ENCODE results near the gene SNED1.

The SNED1 gene

DNA sequence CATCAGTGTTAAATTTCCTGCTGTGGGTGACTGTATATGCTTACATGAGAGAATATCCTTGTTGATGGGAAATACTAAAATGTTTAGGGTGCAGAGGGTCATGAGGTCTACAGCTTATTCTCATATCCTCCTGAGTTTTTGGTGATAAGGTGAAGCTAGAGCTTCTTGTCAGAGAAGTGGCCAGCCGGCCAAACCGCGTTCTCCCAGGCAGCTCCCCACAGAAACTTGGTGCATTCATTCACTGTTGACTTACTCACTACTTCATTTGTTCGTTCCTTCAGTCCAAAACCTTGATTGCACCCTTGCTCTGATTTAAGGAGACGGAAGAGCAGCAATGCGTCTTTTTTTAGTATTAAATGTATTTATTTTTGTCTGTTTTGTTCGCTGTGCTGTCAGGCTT lies 8.7 kb downstream of the SNED1 start:
- DNase-seq, result no peak

DNA sequence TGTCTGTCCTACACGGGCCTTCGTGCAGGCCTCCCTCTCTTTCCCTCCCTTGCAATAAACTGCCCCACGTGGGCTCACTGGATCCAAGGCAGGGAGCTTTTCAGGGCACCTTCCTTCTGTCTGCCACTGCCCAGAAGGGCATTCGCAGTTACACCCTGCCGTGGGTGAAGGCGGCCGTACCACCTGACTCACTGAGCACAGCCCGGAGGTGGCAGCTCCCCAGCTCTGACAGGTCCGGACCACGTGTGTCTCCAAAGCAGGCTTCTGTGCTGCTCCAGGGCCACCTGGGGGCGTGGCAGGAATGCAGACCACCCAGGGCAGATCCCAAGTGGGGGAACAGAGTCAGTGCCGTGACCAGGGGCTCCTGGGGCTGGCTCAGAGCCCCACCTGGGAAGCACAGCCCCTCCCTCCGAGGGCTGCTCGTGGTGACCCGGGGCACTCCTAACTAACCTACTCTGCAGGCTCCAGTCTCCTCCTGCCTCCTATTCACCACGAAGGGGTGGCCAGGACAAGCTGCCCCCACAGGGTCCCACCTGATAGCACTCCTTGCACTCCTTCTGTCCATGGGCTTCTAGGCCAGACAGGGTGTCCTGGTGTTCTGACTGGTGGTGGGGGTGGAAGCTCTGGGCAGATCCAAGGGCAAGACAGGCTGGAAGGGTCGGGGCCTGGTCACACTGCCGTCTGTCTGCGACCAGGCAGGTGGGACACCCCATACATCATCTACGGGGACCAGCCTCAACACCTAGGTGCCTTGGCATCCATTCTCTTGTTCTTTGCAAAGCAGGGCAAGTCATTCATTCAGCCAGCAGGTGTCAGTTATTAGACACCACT lies 9.7 kb downstream of the SNED1 start:
- DNase-seq, result no peak

DNA sequence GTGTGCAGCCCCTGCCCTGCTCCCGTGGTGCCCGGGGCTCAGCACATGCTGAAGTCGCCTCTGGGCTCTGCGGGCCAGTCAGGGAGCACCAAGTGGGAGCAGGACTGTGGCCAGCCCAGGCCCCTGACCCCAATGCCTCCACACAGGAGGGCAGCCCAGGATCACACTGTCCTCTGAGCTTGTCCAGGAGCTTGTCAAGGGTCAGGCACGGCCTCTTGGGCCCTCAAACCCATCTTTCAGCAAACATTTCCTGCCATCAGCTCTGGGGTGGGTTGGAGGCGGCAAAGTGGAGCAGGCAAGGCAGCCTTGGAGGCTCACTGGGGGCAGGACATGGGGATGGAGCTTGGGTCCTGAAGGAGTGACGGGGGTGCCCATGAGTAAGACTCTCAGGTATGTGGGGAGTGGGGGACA lies 10.3 kb downstream of the SNED1 start:
- DNase-seq, result no peak

DNA sequence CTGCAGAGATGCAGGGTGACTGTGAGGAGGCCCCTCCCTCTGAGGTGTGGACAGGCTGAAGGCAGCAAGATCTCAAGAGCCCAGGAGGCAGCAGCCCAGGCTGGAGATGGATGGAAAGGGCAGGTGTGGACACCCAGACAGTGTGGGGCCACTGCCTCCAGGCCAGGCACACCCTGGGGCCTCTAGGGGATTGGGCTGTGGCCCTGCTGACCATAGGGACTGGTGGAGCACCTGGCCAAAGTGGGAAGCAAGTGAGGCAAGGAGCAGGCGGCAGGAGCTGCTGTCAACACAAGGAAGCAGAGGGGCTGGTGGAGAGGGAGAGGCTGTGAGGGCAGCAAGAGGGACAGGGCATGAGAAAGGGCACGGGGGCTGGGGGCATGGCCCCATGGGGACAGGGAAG lies 10.8 kb downstream of the SNED1 start:
- DNase-seq, result no peak

DNA sequence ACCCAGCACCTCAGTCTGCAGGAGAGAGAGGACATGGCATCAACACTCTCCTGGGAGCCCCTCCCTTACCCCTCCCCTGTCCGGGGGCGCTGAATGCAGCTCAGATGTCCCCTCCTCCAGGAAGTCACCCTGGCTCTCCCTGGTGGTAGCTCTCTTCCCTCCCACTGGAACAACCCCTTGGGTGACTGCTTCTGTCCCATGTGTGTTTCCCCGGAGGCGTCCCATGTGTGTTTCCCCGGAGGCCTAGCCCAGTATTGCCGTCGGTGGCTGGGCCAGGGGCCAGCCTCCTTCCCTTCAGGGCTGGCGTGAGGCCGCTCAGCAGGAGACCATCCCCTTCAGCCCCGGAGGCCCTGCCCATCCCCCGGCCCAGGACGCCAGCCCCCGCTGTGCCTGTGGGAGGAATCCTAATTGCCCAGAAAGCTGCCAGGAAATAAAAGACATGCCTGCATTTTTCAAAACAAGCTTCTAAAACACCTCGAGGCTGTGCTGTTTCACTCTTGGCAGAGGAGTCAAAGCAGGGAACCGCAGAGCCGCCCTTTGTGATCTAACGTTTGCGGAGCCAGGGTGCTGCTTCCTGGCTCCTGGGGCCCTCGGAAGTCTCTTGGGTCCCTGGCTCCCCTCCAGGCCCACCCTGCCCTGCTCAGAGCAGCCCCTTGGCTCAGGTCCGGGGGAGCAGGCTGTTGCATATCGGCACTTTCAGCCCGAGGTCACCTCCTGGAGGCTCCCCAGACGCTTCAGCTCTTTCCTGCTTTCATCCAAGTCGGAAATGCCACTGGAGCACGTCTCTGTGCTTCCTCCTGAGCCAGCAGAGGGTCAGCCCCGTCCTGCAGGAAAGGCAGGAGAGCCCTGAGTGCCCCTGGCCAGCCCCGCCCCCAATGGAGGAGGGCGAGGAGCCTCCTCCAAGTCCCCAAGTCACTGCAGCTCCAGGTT lies 11.4 kb downstream of the SNED1 start:
- no peak for DNase-seq

- no peak for DNase-seq
These were observed 12.3 kb downstream of the SNED1 start for GRCh38 chr2:241010531-241011295.

DNA sequence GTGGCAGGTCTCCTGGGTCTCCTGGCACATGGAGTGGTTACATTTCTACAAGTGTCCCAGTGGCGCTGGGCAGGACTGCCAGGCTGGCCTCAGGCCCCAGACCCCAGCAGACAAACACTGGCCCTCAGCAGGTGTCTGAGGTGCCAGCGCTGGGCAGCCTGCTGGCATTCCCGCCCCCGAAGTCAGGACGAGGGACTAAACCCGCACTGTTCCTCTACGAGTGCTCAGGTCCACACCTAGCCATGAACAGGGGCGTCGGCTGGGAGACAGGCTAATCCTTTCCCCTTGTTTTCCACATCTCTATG lies 12.8 kb downstream of the SNED1 start:
- DNase-seq, result no peak

DNA sequence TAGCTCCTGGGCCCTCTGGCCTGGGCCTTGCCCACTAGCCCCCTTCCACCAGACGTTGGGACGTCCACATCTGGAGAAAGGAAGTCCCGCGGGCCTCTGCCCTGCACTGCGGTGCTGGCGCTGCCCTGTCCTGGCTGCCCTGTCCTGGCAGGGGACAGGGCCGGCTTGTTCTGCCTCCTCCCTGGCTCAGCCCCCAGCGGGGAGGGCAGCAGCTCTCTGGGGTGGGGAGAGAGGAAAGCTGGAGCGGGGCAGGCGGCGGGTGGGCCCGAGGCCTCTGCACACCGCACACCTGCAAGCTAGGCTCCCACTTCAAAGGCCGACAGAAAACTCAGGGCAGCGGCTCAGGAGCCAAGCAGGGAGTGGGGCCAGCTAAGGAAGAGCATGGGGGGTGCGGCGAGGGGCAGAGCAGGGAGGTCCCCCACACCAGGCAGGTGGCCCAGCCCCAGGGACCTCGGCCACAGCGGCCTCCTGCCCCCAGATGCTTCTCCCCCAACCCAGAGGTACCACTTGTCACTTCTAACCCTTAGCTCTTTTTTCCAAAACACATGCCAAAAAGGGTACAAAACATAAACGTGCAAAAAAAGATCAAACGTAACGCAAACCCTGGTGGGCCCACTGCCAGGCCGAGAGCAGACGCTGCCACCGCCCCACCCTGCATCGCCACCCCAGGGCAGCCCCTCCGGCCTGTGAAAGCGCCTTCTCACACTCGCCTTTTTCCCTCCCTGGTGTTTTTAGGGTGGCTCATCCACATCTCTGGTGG lies 13.5 kb downstream of the SNED1 start:
- DNase-seq, result no peak

DNA sequence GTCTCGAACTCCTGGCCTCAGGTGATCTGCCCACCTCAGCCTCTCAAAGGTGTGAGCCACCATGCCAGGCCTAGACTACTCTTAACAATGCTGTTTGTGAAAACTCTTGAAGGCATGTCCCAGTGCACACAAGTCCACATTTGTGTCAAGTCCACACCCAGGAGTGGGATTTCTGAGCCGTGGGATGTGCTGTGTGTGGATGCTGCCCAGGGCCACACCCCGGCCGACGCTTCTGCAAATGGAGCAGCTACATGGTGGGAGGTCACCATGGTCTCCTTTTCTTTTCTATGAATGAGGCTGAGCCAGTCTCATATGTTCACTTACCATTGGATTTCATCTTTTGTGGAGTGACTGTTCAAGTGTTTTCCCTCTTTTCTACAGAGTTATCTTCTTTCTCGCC lies 15.8 kb downstream of the SNED1 start:
- DNase-seq, result no peak

DNA sequence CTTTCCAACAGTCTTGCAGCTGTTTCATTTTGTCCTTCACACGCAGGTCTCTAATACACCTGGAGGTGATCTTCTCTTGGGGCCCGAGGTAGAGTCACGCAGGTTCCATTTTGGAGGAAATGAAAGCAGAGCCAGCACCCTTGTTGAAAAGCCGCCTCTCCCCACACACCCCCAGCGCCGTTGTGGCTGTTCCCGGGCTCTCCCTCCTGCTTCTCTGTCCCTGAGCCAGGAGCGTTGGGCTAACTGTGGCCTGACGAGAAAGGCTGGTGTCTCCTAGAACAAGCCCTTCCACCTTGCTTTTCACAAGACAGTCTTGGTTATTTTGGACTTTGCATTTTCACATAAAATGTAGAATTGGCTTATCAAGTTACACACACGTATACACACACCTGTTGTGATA lies 16.3 kb downstream of the SNED1 start:
- DNase-seq, result no peak

DNA sequence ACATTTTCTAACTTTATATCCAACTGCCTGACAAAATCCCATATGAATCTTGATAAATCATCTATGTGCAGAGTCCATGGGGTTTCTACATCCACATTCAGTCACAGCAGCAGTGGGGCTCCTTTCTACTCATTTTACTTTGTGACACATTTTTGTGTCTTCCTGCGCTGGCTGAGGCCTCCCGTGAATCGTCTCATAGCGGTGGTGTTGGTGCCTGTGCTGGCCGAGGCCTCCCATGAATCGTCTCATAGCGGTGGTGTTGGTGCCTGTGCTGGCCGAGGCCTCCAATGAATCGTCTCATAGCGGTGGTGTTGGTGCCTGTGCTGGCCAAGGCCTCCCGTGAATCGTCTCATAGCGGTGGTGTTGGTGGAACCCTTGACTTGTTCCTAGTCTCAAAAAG lies 17.0 kb downstream of the SNED1 start:
- DNase-seq, result no peak

GRCh38 chr2:241017228-241017940 lies 19.0 kb downstream of the SNED1 start:
- no peak for DNase-seq

DNA sequence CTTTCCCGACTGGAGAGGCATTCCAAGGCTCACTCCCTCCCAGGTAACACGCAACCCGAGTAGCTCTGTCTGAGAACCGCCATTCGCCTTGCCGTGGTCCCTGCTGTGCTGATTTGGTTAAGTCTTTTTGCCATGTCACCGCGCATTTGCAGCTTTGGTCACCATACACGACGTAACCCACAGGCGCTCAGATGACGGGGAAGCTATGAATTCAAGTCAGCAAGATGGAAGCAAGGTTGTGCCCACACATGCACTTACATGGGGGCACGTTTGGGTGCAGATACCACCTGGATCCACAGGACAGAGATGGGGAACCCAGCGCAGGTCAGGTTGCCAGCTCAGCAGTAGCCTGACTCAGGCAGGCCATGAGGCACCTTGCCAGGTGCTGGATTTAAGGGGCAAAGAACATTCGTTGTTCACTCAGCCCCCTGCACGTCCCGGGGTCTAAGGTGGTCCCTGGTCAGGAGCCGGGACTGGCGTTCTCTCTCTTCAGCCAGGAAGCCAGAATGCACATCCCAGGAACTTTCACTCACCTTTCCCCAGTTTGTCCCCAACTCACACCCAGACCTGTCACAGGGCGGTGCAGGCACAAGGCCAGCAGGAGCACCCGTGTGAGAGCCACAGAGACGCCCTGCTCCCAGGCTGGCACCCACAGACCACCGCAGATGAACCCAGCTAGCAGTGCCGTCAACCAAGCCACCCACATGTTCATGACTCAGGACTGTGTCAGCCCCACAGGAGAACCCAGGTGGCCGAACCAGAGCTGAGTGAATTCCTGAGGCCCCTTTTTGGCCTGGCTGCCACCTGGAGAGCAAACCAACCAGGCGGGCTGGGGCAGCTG lies 19.9 kb downstream of the SNED1 start:
- DNase-seq, result no peak

DNA sequence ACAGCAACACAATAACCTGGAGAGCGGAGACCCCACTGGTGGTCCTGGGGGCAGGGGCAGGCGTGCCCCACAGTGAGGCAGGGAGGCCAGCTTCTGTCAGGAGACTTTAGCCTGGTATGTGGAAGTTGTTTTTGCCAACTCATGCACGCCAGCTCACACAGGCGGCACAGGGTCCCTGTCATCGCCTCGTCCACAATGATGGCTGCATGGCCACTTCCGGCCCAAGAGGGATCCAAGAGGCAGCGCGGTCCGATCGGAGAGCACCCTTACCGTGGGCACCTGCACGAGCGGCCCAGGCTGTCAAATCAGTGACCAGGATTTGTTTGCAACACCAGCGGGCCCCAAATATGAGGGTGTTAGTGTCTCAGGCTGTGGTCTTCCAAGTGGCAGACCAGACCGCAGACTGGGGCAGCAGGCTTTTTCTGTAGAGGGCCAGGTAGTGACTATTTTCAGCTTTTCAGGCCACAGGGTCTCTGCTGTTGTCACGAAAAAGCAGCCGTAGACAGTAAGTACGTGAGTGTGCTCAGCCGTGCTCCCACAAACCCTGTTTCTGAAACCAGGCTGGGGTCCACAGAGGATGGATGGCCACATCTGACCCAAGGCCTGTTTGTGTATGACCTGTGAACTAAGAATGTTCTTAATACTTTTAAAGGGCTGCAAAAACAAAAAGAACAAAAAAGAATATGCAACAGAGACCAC lies 21.2 kb downstream of the SNED1 start:
- DNase-seq, result no peak

DNA sequence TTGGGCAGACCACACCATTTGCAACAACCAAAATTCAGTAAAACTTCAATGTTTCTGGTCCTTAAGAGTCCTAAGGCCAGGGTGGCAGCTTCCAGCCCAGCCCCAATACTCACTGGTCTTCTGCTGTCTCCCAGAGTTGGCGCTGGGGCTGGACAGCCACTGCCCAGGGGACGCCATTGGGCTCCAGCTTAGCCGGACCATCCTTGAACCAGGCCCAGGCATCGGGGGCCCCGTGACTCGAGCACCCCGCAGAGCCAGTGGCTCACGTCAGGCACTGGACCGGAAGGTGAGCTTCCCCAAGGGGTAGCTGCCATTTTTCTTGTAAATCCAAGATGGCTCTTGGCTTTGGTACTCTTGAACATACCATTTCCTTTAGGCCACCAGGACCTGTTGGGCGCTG lies 21.8 kb downstream of the SNED1 start:
- DNase-seq, result no peak

- no peak for DNase-seq
These were observed 22.3 kb downstream of the SNED1 start for GRCh38 chr2:241020629-241021190.

DNA sequence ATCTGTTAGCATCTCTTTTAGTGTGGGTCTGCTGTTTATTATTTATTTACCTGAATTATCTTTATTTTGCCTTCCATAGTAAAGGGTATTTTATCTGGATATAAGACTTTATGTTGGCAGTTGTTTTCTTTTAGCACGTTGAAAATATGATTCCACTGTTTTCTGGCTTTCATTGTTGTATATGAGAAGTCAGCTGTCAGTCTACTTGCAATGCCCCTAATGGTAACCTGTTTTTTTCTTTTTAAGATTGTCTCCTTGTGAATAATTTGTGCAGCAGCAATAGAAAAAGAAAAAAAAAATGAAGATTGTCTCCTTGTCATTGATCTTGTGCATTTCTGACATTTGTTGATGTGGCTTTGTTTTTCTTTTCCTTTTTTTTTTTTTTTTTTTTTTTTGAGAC lies 27.2 kb downstream of the SNED1 start:
- no peak for DNase-seq

DNA sequence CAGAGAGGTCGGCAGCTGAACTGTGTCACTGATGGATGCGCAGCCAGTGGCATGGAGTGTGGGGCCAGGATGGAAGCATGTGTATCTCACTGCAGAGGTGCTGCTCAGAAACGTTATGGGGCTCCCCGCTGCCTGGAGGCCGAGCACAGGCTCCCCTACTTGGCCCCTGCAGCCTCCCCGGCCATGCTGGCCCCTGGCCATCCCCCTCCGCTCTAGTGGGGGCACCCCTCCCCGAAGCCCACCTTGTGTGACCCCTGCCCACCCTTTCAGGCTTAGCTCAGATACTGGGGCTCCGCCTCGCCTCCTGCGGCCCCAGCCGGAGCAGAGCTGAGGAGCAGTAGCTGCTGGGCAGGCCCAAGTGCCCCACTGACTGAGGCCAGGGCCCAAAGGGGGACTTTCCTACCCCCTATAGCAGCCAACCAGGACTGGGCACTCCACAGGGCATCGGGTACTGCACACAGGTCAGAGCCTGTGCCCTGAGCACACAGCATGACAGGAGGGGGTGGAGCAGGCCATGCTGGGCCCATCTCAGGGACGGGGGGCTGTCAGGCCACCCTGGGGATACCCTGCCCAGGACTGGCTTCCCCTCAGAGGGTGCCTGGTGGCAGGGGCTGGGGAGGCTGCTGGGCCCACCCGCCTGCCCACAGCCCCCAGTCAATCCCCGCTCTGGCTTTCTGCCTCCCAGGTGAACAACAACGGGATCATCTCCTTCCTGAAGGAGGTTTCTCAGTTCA lies 31.3 kb downstream of the SNED1 start:
- no peak for DNase-seq

DNA sequence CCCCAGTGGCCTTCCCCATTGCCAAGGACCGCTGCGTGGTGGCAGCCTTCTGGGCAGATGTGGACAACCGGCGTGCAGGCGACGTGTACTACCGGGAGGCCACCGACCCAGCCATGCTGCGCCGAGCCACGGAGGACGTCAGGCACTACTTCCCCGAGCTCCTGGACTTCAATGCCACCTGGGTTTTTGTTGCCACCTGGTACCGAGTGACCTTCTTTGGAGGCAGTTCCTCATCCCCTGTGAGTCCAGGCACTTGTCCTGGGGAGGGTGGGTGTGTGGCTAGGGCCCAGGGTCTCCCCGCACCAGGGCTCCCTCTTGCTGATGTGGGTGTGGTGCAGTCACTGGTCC lies 31.9 kb downstream of the SNED1 start:
- no peak for DNase-seq

GRCh38 chr2:241030883-241031282 lies 32.5 kb downstream of the SNED1 start:
- no peak for DNase-seq

Measured in bone marrow (tissue), 2 donors.